Glutamatergic neuron (in vitro differentiated cells): ENCODE data around the gene HMCN1. TPM values are rescaled to one million over a fixed set of nuclear protein-coding genes. Genes with fewer than 3 reads are reported as not detected.

ENCODE experiments used
- DNase-seq: peaks from one replicate; pipeline ENCODE4 v3.0.0; 2022
- H3K27ac Mint-ChIP-seq: one replicate; pipeline ENCODE4 v1.8.0; 2020; ENCODE audit warnings: mild to moderate bottlenecking, mixed read lengths, inconsistent platforms; ENCODE audit not compliant: unreplicated experiment
- H3K27me3 Mint-ChIP-seq: one replicate; pipeline ENCODE4 v1.8.0; 2020; ENCODE audit warnings: mild to moderate bottlenecking, moderate library complexity, mixed read lengths, inconsistent platforms; ENCODE audit not compliant: unreplicated experiment
- H3K36me3 Mint-ChIP-seq: one replicate; pipeline ENCODE4 v1.8.0; 2020; ENCODE audit warnings: mild to moderate bottlenecking, mixed read lengths, inconsistent platforms; ENCODE audit not compliant: unreplicated experiment
- H3K4me1 Mint-ChIP-seq: one replicate; pipeline ENCODE4 v1.8.0; 2020; ENCODE audit warnings: mild to moderate bottlenecking, low read depth, mixed read lengths, inconsistent platforms; ENCODE audit not compliant: unreplicated experiment
- H3K4me3 Mint-ChIP-seq: one replicate; pipeline ENCODE4 v1.8.0; 2020; ENCODE audit warnings: mild to moderate bottlenecking, mixed read lengths, inconsistent platforms; ENCODE audit not compliant: unreplicated experiment
- H3K9me3 Mint-ChIP-seq: one replicate; pipeline ENCODE4 v1.8.0; 2020; ENCODE audit warnings: mild to moderate bottlenecking, moderate library complexity, mixed read lengths, inconsistent platforms; ENCODE audit not compliant: unreplicated experiment
- total RNA-seq: library from RNA; stranded (reverse); fragmentation: NEBNext Ultra II Directional; extraction: Animal tissue kit (Norgen Biotek cat#: 25700); gene quantifications from one replicate; pipeline ENCODE4 v1.2.1, GENCODE V29; 2021; ENCODE audit not compliant: unreplicated experiment
- TF ChIP-seq, protein P1 (sequence below): fragments of 200-600 bp; sonication (generic); IDR thresholded peaks from one replicate; pipeline ENCODE4 v1.5.0; 2021; ENCODE audit not compliant: partially characterized antibody, unreplicated experiment

HMCN1 gene
- total RNA-seq, 1 donor from 2014 or later: 0.93 TPM

DNA sequence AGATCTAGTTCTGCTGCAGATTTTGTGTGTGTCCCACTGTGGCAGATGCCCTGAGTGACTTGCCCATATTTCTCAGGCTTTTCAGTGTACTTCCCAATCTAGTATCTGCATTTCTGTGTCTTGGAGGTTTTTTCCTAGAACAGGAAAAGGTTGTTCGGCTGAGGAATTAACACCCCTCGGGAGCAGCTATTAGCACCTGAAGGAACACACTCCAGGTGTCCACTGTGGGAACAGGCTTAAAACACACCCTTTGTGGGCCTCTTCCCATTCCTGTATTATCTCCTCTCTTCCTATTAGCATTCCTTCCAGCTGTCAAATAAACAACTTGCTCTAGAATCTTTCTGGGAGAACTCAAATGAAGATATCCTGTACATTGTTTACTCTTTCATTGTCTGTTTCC lies 178.3 kb downstream of the HMCN1 start:
- DNase-seq: no peak
- Mint-ChIP-seq H3K27ac (no peak overlapping the region), H3K4me1 (no peaks in the 10 kb centered on the region), H3K4me3 (no peak overlapping the region), H3K9me3 (no peaks in the 10 kb centered on the region), H3K27me3 (no peaks in the 10 kb centered on the region), H3K36me3 (no peaks in the 10 kb centered on the region)
- TF ChIP-seq, protein P1, sequence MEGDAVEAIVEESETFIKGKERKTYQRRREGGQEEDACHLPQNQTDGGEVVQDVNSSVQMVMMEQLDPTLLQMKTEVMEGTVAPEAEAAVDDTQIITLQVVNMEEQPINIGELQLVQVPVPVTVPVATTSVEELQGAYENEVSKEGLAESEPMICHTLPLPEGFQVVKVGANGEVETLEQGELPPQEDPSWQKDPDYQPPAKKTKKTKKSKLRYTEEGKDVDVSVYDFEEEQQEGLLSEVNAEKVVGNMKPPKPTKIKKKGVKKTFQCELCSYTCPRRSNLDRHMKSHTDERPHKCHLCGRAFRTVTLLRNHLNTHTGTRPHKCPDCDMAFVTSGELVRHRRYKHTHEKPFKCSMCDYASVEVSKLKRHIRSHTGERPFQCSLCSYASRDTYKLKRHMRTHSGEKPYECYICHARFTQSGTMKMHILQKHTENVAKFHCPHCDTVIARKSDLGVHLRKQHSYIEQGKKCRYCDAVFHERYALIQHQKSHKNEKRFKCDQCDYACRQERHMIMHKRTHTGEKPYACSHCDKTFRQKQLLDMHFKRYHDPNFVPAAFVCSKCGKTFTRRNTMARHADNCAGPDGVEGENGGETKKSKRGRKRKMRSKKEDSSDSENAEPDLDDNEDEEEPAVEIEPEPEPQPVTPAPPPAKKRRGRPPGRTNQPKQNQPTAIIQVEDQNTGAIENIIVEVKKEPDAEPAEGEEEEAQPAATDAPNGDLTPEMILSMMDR: no peak

DNA sequence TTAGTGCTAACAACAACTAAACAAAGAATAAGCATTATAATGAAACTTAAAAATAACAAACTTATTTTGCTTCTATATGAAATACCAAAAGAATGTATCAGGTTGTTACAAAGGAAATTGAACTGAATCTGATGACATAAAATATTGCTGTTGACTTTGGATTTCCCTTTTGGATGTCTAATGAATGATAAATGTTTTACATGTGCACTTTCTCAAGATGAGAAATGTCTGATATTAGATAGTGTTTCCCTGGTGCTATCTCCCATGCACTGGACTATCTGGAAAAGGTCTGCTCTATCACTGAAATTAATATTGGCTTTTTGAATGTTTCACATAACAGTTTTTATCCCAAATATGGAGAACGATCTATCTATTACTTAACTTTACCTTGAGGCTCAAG lies 179.9 kb downstream of the HMCN1 start:
- Mint-ChIP-seq H3K4me3 (no peak overlapping the region), H3K4me1 (no peaks in the 10 kb centered on the region), H3K36me3 (no peaks in the 10 kb centered on the region), H3K27me3 (no peaks in the 10 kb centered on the region), H3K27ac (no peak overlapping the region), H3K9me3 (no peaks in the 10 kb centered on the region)
- DNase-seq: no peak
- TF ChIP-seq, protein P1: no peak

DNA sequence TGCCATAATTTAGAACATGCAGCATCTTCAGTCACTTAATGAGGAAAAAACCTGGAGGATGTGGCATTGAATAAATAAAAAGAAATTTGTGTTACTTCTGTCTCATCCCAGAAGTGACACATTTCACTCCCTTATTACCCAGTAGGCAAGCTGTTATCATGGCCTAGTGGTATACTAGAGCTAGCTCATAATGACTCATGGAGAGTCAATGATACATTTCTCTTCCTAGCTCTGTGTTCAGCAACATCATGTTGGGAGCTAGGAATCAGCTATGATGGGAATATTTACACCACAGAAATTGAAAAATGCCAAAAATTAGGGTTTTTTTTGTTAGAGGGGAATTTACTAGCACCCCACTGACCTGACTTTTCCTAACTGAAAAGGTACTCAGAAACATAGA lies 182.7 kb downstream of the HMCN1 start:
- no peaks in the 10 kb centered on the region for H3K27me3 Mint-ChIP-seq
- no peaks in the 10 kb centered on the region for H3K4me1 Mint-ChIP-seq
- TF ChIP-seq, protein P1: no peak
- no peaks in the 10 kb centered on the region for H3K9me3 Mint-ChIP-seq
- no peak overlapping the region for H3K27ac Mint-ChIP-seq
- no peaks in the 10 kb centered on the region for H3K36me3 Mint-ChIP-seq
- DNase-seq: no peak
- H3K4me3 Mint-ChIP-seq: no peak overlapping the region

DNA sequence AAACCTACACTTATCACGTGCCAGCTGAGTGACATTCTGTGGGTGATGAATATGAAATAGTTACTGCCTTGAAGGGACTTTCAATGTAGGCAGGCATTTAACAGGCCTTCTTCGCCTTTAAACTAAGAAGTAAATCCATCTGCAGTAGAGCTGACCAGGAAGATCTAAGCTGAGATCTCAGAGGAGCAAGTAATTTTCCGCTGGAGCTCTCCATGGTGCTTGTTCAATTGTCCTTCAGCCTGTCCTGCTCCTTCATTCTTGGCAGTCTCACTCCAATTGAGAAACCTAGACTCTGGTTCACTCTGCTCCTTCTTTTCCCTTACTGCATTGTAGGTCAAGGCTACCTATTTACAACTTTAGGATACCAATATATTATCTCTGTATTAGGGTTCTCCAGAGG lies 183.5 kb downstream of the HMCN1 start:
- no peaks in the 10 kb centered on the region for H3K9me3 Mint-ChIP-seq
- H3K27me3 Mint-ChIP-seq: no peaks in the 10 kb centered on the region
- DNase-seq: no peak
- no peak overlapping the region for H3K27ac Mint-ChIP-seq
- TF ChIP-seq, protein P1: no peak
- no peaks in the 10 kb centered on the region for H3K36me3 Mint-ChIP-seq
- H3K4me1 Mint-ChIP-seq: no peaks in the 10 kb centered on the region
- no peak overlapping the region for H3K4me3 Mint-ChIP-seq

DNA sequence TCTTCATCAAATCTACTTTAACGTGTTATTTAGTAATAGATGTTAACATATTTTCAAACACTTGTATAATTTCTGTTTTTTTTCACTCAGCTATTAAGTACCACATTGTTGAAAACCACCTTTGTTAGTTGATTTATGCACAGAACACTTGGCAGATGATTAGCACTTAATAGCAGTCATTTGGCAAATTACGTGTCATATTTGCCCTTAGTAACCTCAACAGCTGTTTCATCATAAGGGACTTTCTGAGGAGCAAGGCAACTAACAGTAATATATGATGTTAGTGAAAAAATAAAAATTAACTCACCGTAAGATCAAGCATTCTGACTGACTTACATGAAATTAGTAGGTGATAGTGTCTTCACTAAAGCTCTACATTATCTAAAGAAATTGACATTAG lies 186.4 kb downstream of the HMCN1 start:
- no peak overlapping the region for H3K4me3 Mint-ChIP-seq
- H3K27ac Mint-ChIP-seq: no peak overlapping the region
- no peaks in the 10 kb centered on the region for H3K4me1 Mint-ChIP-seq
- TF ChIP-seq, protein P1: no peak
- H3K36me3 Mint-ChIP-seq: no peaks in the 10 kb centered on the region
- H3K27me3 Mint-ChIP-seq: no peaks in the 10 kb centered on the region
- no peak for DNase-seq
- no peaks in the 10 kb centered on the region for H3K9me3 Mint-ChIP-seq
